ENCODE data around the gene THAP9.
A peak's percentile ranks its signal among the peaks of the same experiment; 100 is the strongest.

The THAP9 gene

GRCh38 chr4:82957045-82957444 is 56.5 kb downstream of the THAP9 start:
- DNase-seq: peak in 3 of 4 experiments; percentile 3 to 33 (median 31)

GRCh38 chr4:82965763-82966162 is 65.2 kb downstream of the THAP9 start:
- DNase-seq: no peak

- no peak for DNase-seq
Observed at GRCh38 chr4:82968972-82969371, 68.4 kb downstream of the THAP9 start.

GRCh38 chr4:82969414-82969813 is 68.9 kb downstream of the THAP9 start:
- DNase-seq: no peak

All from suppressor macrophage (primary cell).